ENCODE results near the gene CASP3. TPM values are rescaled to one million over a fixed set of nuclear protein-coding genes. Genes with fewer than 3 reads are reported as not detected.
A peak's percentile ranks its signal among the peaks of the same experiment; 100 is the strongest.

Gene CASP3
- 100 to 1,000 TPM in 1 of 4 donors, 10 to 100 TPM in 2, 1 to 10 TPM in 1; 6.2 to 147 (median 35.1) TPM for total RNA-seq

GRCh38 chr4:184649026-184649970 is at the start of gene CASP3, which contains the start of gene PRIMPOL:
Gene CASP3 (minus strand): TSS chr4:184649447. CDS start chr4:184638453, 10,994 bp downstream.
Gene PRIMPOL (plus strand): TSS chr4:184649738. CDS start chr4:184657141, 7,403 bp downstream.
- H3K9me3 ChIP-seq: no peaks in the 10 kb centered on the region
- no peaks in the 10 kb centered on the region for H3K27me3 ChIP-seq
- H3K27ac ChIP-seq: peak within 1 kb of the TSS; percentile 99 to 100 (median 99)
- TF ChIP-seq POLR2A (IDR thresholded peaks at IDR 0.05) (peak; percentile 96), CTCF (IDR thresholded peaks at IDR 0.05) (peak in 2 of 5 experiments; percentile 24 to 40), EP300 (IDR thresholded peaks at IDR 0.05; ENCODE audit: low read depth) (no peak), POLR2AphosphoS5 (IDR thresholded peaks at IDR 0.05) (peak; percentile 97 to 99 (median 98))
- WGBS, 2 donors (ENCODE audit: low coverage in 1 of 2): 1% methylated on average over 32 of the region's 90 CpGs; no CpG with 5 or more reads in 1 of the 2 donors
- peaks cover 22 to 46% (median 38%) of the 10 kb centered on the region in 4 donors for H3K4me1 ChIP-seq
- peak within 1 kb of the TSS; percentile 92 to 99 (median 94) for H3K4me3 ChIP-seq
- intact Hi-C loops (cut with DNase I; ENCODE audit: low total_unique reads) (loop anchor here (5.0 kb wide), 1 partner anchor 177 kb away; the partner anchor contains the start of gene IRF2), in situ Hi-C loops (cut with MboI; ENCODE audit: low pct_ligation_motif_present in 1 of 4, low pct_unique_long_range_greater_than_20kb in 1 of 4, low sequenced_read_pairs in 3 of 4) (loop anchor here in 1 of 4 donors (25.0 kb wide), 1 partner anchor 387 kb away; no protein-coding TSS in a partner anchor)
- peak; percentile 98 for DNase-seq
- H3K36me3 ChIP-seq: no peaks in the 10 kb centered on the region

GRCh38 chr4:184697956-184698355 is 48.7 kb upstream of the CASP3 start:
- no peaks in the 10 kb centered on the region for H3K9me3 ChIP-seq
- H3K27ac ChIP-seq: no peak overlapping the region
- 92 to 100% methylated on average over 3 of the region's 3 CpGs for WGBS, 2 donors (ENCODE audit: low coverage in 1 of 2)
- in situ Hi-C loops (cut with MboI; ENCODE audit: low pct_ligation_motif_present in 1 of 4, low pct_unique_long_range_greater_than_20kb in 1 of 4, low sequenced_read_pairs in 3 of 4) (no loop called here), intact Hi-C loops (cut with DNase I; ENCODE audit: low total_unique reads) (no loop called here)
- H3K4me3 ChIP-seq: no peak overlapping the region
- no peak for TF ChIP-seq EP300 (IDR thresholded peaks at IDR 0.05; ENCODE audit: low read depth)
- TF ChIP-seq POLR2A (IDR thresholded peaks at IDR 0.05): no peak
- TF ChIP-seq CTCF (IDR thresholded peaks at IDR 0.05): no peak
- TF ChIP-seq POLR2AphosphoS5 (IDR thresholded peaks at IDR 0.05): no peak
- no peak for DNase-seq
- H3K27me3 ChIP-seq: no peaks in the 10 kb centered on the region
- H3K4me1 ChIP-seq: no peaks in the 10 kb centered on the region
- H3K36me3 ChIP-seq: peaks cover 0 to 6% (median 0%) of the 10 kb centered on the region in 4 donors

DNA sequence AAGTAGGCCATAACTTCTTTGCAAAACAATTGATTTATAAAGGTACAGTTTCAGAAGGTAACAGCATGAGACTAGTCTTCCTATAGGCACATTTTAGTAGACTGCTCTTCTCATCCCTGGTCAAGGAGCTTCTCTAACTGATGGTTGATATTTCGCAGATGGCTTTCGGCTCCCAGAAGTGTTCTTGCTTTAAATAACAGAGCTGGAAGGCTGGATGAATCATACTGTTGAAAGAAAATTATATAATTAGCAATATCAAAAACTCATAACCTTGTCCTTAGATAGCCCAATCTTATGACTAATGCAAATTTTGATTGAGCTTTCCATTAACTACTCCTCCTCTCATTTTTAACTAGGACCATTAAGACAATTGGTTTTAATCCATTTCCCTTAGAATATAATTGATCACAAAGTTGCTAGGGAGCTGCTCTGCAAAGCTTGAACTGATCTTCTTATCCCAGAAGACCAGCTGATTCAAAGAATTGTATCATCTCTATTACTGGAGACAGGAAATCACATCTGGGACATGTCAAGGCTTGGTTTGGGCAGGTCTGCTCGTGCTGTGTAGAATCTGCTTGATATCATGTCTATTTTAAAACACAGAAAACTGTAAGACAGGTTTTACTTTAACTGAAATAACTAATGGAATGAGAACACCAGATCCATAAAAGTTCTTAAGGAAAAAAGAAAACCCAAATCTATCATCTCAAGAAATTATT is 46.1 kb upstream of the CASP3 start:
- Histone ChIP-seq H3K27me3 (no peaks in the 10 kb centered on the region), H3K36me3 (peaks cover 0 to 9% (median 0%) of the 10 kb centered on the region in 4 donors), H3K27ac (no peak overlapping the region), H3K4me3 (no peak overlapping the region), H3K9me3 (no peaks in the 10 kb centered on the region), H3K4me1 (no peaks in the 10 kb centered on the region)
- TF ChIP-seq EP300 (IDR thresholded peaks at IDR 0.05; ENCODE audit: low read depth) (no peak), POLR2AphosphoS5 (IDR thresholded peaks at IDR 0.05) (no peak), POLR2A (IDR thresholded peaks at IDR 0.05) (no peak), CTCF (IDR thresholded peaks at IDR 0.05) (no peak)
- DNase-seq: no peak
- 79 to 84% methylated on average over 3 of the region's 3 CpGs for WGBS, 2 donors (ENCODE audit: low coverage in 1 of 2)
- intact Hi-C loops (cut with DNase I; ENCODE audit: low total_unique reads): no loop called here
- in situ Hi-C loops (cut with MboI; ENCODE audit: low pct_ligation_motif_present in 1 of 4, low pct_unique_long_range_greater_than_20kb in 1 of 4, low sequenced_read_pairs in 3 of 4): no loop called here
